ENCODE data around the gene LCOR.

GRCh38 chr10:96834120-96834519, 2.0 kb downstream of the LCOR start:
- TF ChIP-seq CTCF (IDR thresholded peaks at IDR 0.05) (no peak), EP300 (IDR thresholded peaks at IDR 0.05; ENCODE audit: low read depth) (no peak)
